HG02981 (cell line): Measurements from ENCODE around the gene USP13.

Experiments used
- ATAC-seq: cut with Tn5 transposase; IDR thresholded peaks from one replicate; pipeline ENCODE4 v1.9.1; 2021; ENCODE audit warnings: mild to moderate bottlenecking, moderate library complexity; ENCODE audit not compliant: unreplicated experiment

USP13 gene

DNA sequence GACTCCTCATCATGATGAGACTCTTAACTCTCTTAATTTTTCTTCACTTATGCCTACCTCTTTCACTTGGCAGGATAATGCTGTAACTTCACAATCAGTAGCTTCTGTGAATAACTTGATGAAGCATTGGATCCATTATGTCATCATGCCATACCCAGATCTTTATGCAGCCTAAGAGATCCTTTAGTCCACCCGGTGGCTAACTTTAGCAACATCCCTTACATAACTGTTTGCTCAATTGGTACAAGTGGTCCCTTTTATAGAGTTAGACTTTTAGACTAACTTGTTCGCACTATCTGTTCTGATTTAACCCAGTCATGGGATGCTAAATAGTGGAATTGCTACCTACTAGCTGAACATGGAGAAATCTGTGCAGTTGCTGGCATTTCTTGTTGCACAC lies 184.5 kb downstream of the USP13 start:
- ATAC-seq: no peak
